Heart left ventricle (tissue), 13 donors: ENCODE results near the gene YWHAE.

Experiments used
- POLR2A ChIP-seq, 2 donors: fragments of 450-650 bp; IDR thresholded peaks; one replicate each; pipeline ENCODE4 v1.6.1; 2017; ENCODE audit warnings: antibody characterized with exemption in 2 of 2, mild to moderate bottlenecking in 2 of 2, moderate library complexity in 2 of 2
- TF ChIP-seq, protein P1 (sequence below), 12 donors: fragments of 200-600 bp; sonication (generic) in 4 of 12; IDR thresholded peaks; one replicate each; pipeline versions ENCODE4 v1.5.0 to v1.8.0; 2018 to 2022; ENCODE audit warnings: antibody characterized with exemption in 12 of 12, mild to moderate bottlenecking in 5 of 12
- donor health status: ischemic (EF 13 %, LVEDD 7.1; RV severe dilation, severe dysfunction).
- donor health status: DM: no; HTN: yes; CAD: no.
- donor health status: DM: no; HTN: no; CAD: no.
- donor health status: ischemic (EF 25% LVEDD 6.9; RV normal size, moderate dysfunction).
- donor health status: ischemic (EF 25% LVEDD 5.7; RV mildly dilated, moderate dysfunction).
- donor health status: ischemic (EF 35%, LVEDD 5.7; RV mildly dilated, moderate dysfunction).
- donor health status: nonischemic (EF 11% LVEDD 7.7; RV severe dilation, severe dysfunction).
- donor health status: DM: yes; HTN: yes; CAD: no.
- donor health status: PGD.
- donor health status: ischemic (EF 29% LVEDD 5.4; RV normal size, mild dysfunction).
- donor health status: nonischemic (EF 23%, LVEDD 6.1; RV moderate dilation, normal function).

DNA sequence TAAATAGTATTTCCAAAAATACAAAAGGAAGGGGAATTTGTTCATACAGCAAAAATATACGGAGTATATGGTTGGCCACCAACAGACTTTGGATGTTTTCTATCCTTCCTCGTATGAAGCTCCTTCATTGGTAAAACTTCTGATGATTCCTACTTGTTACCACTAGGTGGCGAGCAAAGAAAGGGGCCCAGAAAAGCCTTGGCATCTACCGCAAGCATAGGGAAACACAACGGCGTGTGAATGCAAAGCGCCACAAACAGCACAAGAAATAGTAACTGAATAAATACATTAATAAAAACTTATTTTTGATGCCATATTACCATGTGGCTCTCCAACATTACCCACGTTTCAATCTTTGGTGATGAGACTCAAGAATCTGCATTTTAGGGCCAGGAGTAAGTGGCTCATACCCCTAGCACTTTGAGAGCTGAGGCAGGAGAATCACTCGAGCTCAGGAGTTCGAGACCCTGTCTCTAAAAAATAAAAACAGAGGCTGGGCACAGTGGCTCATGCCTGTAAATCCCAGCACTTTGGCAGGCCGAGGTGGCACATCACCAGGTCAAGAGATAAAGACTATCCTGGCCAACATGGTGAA, 34.5 kb downstream of the YWHAE start:
- TF ChIP-seq POLR2A (IDR thresholded peaks at IDR 0.05) = no peak
- TF ChIP-seq, protein P1, sequence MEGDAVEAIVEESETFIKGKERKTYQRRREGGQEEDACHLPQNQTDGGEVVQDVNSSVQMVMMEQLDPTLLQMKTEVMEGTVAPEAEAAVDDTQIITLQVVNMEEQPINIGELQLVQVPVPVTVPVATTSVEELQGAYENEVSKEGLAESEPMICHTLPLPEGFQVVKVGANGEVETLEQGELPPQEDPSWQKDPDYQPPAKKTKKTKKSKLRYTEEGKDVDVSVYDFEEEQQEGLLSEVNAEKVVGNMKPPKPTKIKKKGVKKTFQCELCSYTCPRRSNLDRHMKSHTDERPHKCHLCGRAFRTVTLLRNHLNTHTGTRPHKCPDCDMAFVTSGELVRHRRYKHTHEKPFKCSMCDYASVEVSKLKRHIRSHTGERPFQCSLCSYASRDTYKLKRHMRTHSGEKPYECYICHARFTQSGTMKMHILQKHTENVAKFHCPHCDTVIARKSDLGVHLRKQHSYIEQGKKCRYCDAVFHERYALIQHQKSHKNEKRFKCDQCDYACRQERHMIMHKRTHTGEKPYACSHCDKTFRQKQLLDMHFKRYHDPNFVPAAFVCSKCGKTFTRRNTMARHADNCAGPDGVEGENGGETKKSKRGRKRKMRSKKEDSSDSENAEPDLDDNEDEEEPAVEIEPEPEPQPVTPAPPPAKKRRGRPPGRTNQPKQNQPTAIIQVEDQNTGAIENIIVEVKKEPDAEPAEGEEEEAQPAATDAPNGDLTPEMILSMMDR (IDR thresholded peaks at IDR 0.05) = peak; percentile 79 to 93 (median 89)
